HG02623 (cell line): ENCODE results near the gene MDFIC2.
"Not testable (repeated sequence)": the region's sequence is repeated elsewhere in the genome, so short reads cannot be mapped to it uniquely, and the experiment has no call there.

Experiments
- ATAC-seq: cut with Tn5 transposase; IDR thresholded peaks from one replicate; pipeline ENCODE4 v1.9.1; 2021; ENCODE audit warnings: moderate library complexity; ENCODE audit not compliant: unreplicated experiment

Gene MDFIC2

GRCh38 chr3:70261283-70261682, 51.2 kb downstream of the MDFIC2 start:
- ATAC-seq, result no peak

- no peak for ATAC-seq
Measured at GRCh38 chr3:70256566-70256965, 55.9 kb downstream of the MDFIC2 start.

- ATAC-seq, result no peak
Measured at GRCh38 chr3:70250492-70250891, 61.9 kb downstream of the MDFIC2 start.

DNA sequence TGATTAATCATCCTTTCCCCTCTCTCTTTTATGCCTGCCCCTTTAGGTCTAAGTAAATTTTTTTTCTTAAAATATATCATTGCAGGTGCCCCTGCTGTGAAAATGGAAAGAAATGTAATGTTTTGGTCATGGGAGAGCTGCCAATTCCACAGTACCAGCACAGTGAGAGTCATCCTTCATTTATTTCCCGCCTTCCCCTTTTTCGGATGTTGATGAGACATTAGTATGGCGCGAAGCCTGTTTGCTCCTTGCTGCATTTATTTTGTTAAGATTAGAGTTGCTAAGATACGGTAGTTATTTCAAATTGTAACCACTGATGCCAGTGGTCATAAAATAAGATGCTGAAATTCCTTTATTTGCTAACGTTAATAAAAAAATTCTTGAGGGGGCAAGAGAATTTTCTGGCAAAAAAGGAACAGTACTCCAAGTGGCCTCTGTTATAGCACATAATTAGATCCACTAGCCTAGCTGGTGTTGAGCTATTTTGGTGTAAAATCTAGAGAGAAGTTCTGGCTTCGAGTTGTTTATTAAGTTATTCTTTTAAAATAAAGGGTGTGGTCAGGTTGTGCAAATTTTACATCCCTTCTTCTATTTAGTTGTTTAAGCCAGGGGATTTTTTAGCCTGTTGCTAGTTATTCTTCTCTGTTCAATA, 62.8 kb downstream of the MDFIC2 start:
- no peak for ATAC-seq

DNA sequence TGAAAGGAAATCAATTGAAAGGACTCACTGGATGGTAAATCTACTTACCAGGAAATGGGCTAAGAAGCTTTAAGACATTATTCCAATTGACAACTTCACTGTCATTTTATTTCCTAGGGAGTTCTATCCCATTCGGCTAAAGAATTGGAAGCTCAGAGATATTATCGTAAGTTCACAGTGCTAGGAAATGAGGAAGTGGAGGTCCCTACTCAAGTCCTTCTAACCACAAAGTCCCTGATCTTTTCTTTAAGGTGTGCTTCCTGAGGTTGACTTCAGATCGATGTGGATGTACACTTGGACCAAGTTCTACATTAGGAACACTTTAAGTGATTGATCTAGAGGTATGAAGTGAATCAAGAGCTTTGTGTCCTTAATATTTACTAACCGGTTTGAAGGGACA, 63.6 kb downstream of the MDFIC2 start:
- no peak for ATAC-seq

DNA sequence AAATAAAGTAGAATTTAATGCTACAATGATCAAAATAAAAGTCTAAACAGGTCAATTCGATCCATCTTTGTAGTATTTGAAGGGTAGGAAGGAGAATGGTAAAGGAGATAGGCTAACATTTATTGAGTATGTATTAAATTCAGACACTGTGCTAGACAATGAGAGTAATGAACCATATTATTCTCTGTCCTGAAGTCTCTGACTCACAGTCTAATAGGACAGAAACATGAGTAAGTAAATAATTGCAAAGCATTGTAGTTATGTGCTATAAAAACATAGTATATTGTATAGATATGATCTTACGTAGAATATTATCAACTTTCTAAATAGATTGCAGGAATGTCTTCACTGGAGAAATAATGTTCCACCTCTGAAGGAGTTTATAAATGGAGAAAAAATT, 64.5 kb downstream of the MDFIC2 start:
- ATAC-seq, result no peak

GRCh38 chr3:70245746-70246525, 66.5 kb downstream of the MDFIC2 start:
- ATAC-seq, result no peak

DNA sequence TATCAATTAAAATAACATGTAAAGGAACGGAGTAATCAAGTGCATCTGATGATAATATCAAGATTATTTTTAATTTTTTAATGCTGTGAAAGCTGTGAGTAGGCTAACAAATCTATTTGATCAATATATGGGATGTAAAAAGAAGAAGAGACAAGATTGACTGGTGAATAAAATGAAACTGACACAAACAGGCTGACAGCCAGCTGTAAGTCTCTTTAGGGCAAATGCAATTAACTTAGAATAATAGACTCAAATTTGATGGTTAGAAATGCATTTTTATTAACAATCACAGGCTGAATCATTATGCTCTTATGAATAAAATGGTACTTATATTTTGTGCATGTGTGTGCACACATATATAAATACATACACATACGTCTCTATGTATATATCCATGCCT, 68.0 kb downstream of the MDFIC2 start:
- no peak for ATAC-seq

- ATAC-seq, result no peak
Measured at GRCh38 chr3:70242297-70242882, 70.0 kb downstream of the MDFIC2 start.

DNA sequence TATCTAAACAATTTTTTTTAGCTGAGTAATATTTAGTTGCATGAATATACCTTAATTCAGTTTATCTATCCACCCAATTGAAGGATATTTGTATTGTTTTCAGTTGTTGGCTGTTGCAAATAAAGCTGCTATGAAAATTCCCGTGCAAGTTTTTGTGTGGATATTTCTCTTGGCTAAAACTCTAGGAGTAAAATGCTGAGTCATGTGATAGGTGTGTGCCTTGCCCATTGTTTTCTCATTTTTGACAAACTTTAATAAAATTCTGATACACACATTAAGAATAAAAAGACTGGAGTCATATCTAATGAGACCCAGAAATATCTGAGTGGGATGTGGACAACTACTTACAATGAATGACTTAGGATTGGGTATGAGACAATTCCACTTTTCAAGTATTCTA, 78.6 kb downstream of the MDFIC2 start:
- ATAC-seq, result no peak

DNA sequence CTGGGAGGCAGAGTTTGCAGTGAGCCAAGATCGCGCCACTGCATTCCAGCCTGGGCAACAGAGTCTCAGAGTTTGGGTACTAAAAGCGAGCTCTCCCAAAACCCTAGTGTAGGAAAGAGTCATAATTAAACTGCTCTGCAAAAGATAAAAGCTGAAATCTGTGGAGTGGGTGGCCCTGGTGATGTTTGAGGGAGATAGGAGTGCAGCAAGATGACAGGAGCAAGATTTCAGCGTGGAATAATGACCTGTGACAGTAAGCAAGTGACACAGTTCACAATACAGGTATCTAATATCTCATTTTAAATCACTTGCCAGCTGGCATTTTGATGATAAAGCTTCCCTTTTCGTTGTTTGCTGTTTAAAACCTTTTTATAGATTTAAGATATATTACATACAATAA, 79.3 kb downstream of the MDFIC2 start:
- ATAC-seq, result no peak

- no peak for ATAC-seq
Measured at GRCh38 chr3:70231266-70231701, 81.2 kb downstream of the MDFIC2 start.

DNA sequence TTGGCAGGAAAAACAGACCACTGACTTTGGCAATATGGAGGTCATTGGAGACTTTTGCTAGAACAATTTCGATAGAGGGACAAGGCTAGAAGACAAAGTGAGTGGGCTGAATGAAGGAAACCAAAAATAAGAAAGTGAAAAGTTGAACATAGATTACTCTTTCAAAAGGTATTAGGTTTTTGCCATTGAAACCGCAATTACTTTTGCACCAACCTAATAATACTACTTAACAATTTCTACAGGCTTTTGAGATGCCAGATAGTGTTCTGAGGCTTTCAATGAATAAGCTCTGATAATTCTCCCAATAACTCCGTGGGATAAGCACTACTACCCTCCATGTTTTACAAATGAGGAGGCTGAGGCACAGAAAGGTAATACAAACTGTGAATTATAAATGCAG, 85.0 kb downstream of the MDFIC2 start:
- no peak for ATAC-seq

DNA sequence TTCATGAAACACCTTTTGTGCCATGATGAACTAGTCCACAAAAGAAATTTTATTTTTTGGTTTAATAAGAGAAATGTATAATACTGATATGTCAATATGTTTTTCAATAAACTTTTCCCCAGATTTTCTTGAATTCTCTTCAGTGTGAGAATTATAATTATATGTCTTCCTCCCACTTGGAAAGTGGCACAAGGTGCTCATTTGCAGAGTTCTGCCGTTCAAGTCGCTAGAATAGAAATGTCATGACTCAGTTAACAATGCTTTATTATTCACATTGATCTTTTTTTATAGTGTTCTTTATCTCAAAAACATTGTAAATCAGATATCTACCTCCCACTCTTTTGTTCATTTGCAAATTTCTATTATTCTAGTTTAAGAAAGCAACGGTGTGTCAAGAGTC, 87.3 kb downstream of the MDFIC2 start:
- ATAC-seq, result no peak

DNA sequence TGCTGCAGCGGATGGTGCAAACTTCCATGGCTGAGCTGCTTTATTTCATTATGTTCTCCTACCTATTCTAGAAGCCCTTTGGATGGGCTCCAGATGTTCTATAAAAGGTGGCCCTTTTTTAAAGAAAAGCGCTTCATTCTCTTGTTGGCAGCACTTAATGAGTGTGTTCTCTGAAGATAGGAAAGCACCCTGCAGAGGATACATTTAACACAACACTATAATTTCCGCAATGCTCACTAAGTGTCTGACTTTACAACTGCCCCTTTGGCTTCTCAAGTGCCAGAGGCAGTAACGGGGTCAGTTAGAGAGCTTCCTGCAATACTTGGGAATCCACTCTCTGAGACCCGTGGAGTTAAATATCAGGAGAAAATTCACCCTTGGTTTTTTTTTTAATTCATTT, 88.1 kb downstream of the MDFIC2 start:
- ATAC-seq, result no peak

GRCh38 chr3:70218471-70218870, 94.0 kb downstream of the MDFIC2 start:
- ATAC-seq, result no peak

GRCh38 chr3:70211274-70211673, 101.2 kb downstream of the MDFIC2 start:
- not testable (repeated sequence) for ATAC-seq

- ATAC-seq, result no peak
Measured at GRCh38 chr3:70201975-70202374, 110.5 kb downstream of the MDFIC2 start.

DNA sequence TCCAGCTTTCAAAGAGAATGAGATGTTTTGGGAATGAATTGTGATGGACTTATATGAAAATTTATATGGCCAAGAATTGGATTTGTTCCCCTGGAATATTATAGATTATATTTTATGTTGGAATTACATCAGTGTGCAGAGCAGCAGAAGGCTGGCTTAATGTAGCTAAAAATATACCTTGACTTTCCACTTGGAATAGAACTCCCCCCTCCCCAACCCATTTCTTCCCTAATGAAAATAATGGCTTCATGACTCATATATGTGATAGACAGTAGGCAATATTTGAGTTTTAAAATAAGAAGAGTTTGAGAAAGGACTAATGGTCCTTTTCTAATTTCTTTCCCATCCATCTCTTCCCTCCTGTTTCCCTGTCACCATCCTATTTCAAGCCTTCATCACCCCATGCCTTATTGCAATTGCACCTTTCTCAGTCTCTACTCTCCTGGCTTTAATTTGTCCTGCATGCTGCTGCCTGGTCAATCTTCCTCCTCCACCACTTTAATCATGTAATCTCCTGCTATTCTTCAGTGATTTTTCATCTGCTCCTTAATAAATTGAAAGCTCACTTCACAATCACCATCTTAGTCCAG, 122.5 kb downstream of the MDFIC2 start:
- no peak for ATAC-seq

GRCh38 chr3:70186221-70186620, 126.2 kb downstream of the MDFIC2 start:
- no peak for ATAC-seq

GRCh38 chr3:70185661-70186060, 126.8 kb downstream of the MDFIC2 start:
- no peak for ATAC-seq
